NB4 (cell line): ENCODE measurements around the gene ATRAID.

Source experiments
- CTCF ChIP-seq: IDR thresholded peaks from one replicate; pipeline ENCODE4 v1.5.1; 2012; ENCODE audit warnings: low read depth, low read length
- MAX ChIP-seq: IDR thresholded peaks from 2 replicates; pipeline ENCODE4 v1.6.1; 2011; ENCODE audit warnings: low read depth, low read length

- TF ChIP-seq MAX (no peak), CTCF (no peak)
These were observed 25.1 kb upstream of the ATRAID start for GRCh38 chr2:27186613-27187345.
